Keratinocyte (primary cell): Measurements from ENCODE around the gene OTOA.

Source experiments
- EZH2 ChIP-seq: IDR thresholded peaks from one replicate; pipeline ENCODE4 v1.6.1; 2012; ENCODE audit warnings: inconsistent platforms, mild to moderate bottlenecking, low read length, moderate library complexity
- TF ChIP-seq, protein P1 (sequence below), 3 experiments: IDR thresholded peaks in 1 of 3; conservative IDR thresholded peaks in 1 of 3; optimal IDR thresholded peaks in 1 of 3; 2 replicates in 2 of 3; 3 replicates in 1 of 3; pipeline versions ENCODE3 to v1.5.1; 2011; ENCODE audit warnings: low read length in 3 of 3, mild to moderate bottlenecking in 3 of 3, moderate library complexity in 2 of 3, control low read depth in 1 of 3, inconsistent platforms in 1 of 3; ENCODE audit not compliant: insufficient read depth in 2 of 3; ENCODE audit errors: extremely low read depth in 1 of 3

DNA sequence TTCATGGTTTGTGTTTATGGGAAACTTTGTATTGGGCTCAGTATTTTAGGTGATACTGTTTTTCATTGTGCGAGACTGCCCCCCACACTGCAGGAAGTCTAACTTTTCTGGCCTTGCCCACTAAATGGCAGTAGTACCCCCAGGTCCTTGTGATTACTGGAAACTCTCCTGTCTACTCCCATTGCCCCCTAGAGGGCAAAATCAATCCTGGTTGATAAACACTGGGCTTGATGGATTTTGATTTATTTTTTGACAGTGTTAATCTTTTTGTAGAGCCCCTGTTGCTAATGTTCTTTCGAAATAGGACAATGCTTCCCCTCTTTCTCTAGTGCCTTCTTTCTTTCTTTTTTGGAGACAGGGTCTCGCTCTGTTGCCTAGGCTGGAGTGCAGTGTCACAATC, 48.9 kb upstream of the OTOA start:
- TF ChIP-seq EZH2, result no peak
- TF ChIP-seq, protein P1, sequence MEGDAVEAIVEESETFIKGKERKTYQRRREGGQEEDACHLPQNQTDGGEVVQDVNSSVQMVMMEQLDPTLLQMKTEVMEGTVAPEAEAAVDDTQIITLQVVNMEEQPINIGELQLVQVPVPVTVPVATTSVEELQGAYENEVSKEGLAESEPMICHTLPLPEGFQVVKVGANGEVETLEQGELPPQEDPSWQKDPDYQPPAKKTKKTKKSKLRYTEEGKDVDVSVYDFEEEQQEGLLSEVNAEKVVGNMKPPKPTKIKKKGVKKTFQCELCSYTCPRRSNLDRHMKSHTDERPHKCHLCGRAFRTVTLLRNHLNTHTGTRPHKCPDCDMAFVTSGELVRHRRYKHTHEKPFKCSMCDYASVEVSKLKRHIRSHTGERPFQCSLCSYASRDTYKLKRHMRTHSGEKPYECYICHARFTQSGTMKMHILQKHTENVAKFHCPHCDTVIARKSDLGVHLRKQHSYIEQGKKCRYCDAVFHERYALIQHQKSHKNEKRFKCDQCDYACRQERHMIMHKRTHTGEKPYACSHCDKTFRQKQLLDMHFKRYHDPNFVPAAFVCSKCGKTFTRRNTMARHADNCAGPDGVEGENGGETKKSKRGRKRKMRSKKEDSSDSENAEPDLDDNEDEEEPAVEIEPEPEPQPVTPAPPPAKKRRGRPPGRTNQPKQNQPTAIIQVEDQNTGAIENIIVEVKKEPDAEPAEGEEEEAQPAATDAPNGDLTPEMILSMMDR (optimal IDR thresholded peaks at IDR 0.05 in 1 of 3, IDR thresholded peaks at IDR 0.05 in 1 of 3, conservative IDR thresholded peaks at IDR 0.05 in 1 of 3; ENCODE audit: extremely low read depth in 1 of 3, insufficient read depth in 2 of 3, low read length in 3 of 3), result no peak
